PC-3 (cell line): ENCODE data around the gene FBXW7. TPM values are rescaled to one million over a fixed set of nuclear protein-coding genes. Genes with fewer than 3 reads are reported as not detected.

Experiments used
- ATAC-seq: fragments of 200-7000 bp; cut with Tn5 transposase; 2 replicates; pipeline ENCODE4 v1.9.1; 2020; ENCODE audit warnings: mild to moderate bottlenecking, moderate library complexity
- BruUV-seq: library from RNA; stranded (reverse); fragments of 400-500 nt; replicated peaks from 2 replicates; lab custom pipeline; 2021; lab: Mats Ljungman, UMichigan
- CTCF ChIA-PET: fragments of 300-600 bp; sonication (Branson Sonifier 250); formaldehyde crosslinking; loops from one replicate; lab custom pipeline; 2022; ENCODE audit warnings: antibody characterized with exemption; lab: Charles Lee
- POLR2A ChIA-PET: fragments of 300-600 bp; sonication (Branson Sonifier 250); formaldehyde crosslinking; loops from one replicate; lab custom pipeline; 2022; ENCODE audit warnings: antibody characterized with exemption; ENCODE audit not compliant: unreplicated experiment; lab: Charles Lee
- DNase-seq: peaks from one replicate; pipeline ENCODE4 v3.0.0-alpha.2; 2015
- H2AFZ ChIP-seq: fragments of 300-600 bp; sonication (generic); 2 replicates; pipeline ENCODE4 v1.6.0; 2016; ENCODE audit warnings: antibody characterized with exemption, low read length
- H3F3A ChIP-seq: fragments of 300-600 bp; sonication (generic); one replicate; pipeline ENCODE4 v1.6.0; 2017; ENCODE audit warnings: antibody characterized with exemption, low read length, control low read depth, mild to moderate bottlenecking; ENCODE audit not compliant: unreplicated experiment
- H3K27ac ChIP-seq: fragments of 300-600 bp; sonication (generic); 2 replicates; pipeline ENCODE4 v1.5.1; 2016; ENCODE audit warnings: mild to moderate bottlenecking, low read length
- H3K27me3 ChIP-seq: fragments of 300-600 bp; sonication (generic); 2 replicates; pipeline ENCODE4 v1.6.1; 2016; ENCODE audit warnings: low read length, mixed read lengths
- H3K36me3 ChIP-seq: fragments of 300-600 bp; sonication (generic); 2 replicates; pipeline ENCODE4 v1.6.1; 2016; ENCODE audit warnings: low read depth, mixed run types, low read length, mixed read lengths
- H3K4me1 ChIP-seq: fragments of 300-600 bp; sonication (generic); 2 replicates; pipeline ENCODE4 v1.5.1; 2016; ENCODE audit warnings: low read length; ENCODE audit not compliant: insufficient read depth
- H3K4me2 ChIP-seq: fragments of 300-600 bp; sonication (generic); 2 replicates; pipeline ENCODE4 v1.6.0; 2016; ENCODE audit warnings: low read length
- H3K4me3 ChIP-seq: fragments of 300-600 bp; sonication (generic); 2 replicates; pipeline ENCODE4 v1.5.1; 2016; ENCODE audit warnings: mild to moderate bottlenecking, low read length, mixed read lengths
- H3K79me2 ChIP-seq: fragments of 300-600 bp; sonication (generic); 2 replicates; pipeline ENCODE4 v1.6.1; 2017; ENCODE audit warnings: low read length, mixed read lengths
- H3K9ac ChIP-seq: fragments of 300-600 bp; sonication (generic); 2 replicates; pipeline ENCODE4 v1.6.0; 2016; ENCODE audit warnings: mild to moderate bottlenecking, low read length
- H3K9me2 ChIP-seq: fragments of 300-600 bp; sonication (generic); replicated peaks from 2 replicates; pipeline ENCODE4 v1.6.1; 2016; ENCODE audit warnings: mixed run types, low read length, mixed read lengths
- H3K9me3 ChIP-seq: fragments of 300-600 bp; sonication (generic); 2 replicates; pipeline ENCODE4 v1.6.1; 2016; ENCODE audit warnings: low read length, mixed read lengths
- H4K20me1 ChIP-seq: fragments of 300-600 bp; sonication (generic); 2 replicates; pipeline ENCODE4 v1.6.1; 2016; ENCODE audit warnings: low read length, mixed read lengths
- EZH2 ChIP-seq: fragments of 300-600 bp; sonication (generic); IDR thresholded peaks from one replicate; pipeline ENCODE4 v1.6.1; 2017; ENCODE audit warnings: antibody characterized with exemption, mild to moderate bottlenecking, low read length; ENCODE audit not compliant: unreplicated experiment
- EZH2phosphoT487 ChIP-seq: fragments of 300-600 bp; sonication (generic); IDR thresholded peaks from 2 replicates; pipeline ENCODE4 v1.6.1; 2018; ENCODE audit warnings: mild to moderate bottlenecking, antibody characterized with exemption, low read length, borderline replicate concordance
- intact Hi-C: fragments of 100-400 bp; cut with micrococcal nuclease; formaldehyde crosslinking; loops from 2 replicates; pipeline ENCODE4 v1.9.0; 2023
- total RNA-seq: library from RNA; depleted of rRNA; stranded (reverse); fragments of >200 nt; gene quantifications from 2 replicates; pipeline ENCODE4 v1.2.3, GENCODE V29; 2014
- TF ChIP-seq, protein P1 (sequence below): fragments of 300-600 bp; sonication (generic); conservative IDR thresholded peaks from 2 replicates; pipeline ENCODE4 v1.5.1; 2017; ENCODE audit warnings: antibody characterized with exemption, low read depth, mild to moderate bottlenecking, low read length

Gene FBXW7
- total RNA-seq, 1 experiment from 2014 or later = 24.3 TPM

DNA sequence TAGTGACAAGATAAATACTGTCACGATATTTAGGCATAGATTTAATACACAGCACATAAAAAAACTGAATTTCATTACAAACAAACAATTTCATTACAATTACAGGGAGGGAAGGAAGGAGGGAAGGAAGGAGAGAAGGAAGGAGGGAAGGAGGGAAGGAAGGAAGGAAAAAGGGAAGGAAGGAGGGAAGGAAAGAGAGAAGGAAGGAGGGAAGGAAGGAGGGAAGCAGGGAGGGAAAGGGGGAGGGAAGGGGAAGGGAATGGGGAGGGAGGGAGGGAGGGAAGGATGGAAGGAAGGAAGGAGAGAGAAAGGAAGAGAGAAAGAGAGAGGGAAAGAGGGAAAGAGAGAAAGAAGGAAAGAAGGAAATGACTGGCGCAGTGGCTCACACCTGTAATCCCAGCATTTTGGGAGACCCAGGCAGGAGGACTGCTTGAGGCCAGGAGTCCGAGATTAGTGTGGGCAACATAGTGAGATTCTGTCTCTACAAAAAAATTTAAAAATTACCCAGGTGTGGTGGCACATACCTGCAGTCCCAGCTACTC is 64.6 kb downstream of the FBXW7 start:
- Histone ChIP-seq H3K36me3 (no peaks in the 10 kb centered on the region), H4K20me1 (no peaks in the 10 kb centered on the region), H3K9ac (no peak overlapping the region), H3K79me2 (peaks cover 56% of the 10 kb centered on the region), H3F3A (no peaks in the 10 kb centered on the region), H3K9me3 (no peaks in the 10 kb centered on the region), H3K27ac (no peak overlapping the region), H3K9me2 (no peaks in the 10 kb centered on the region), H3K27me3 (no peaks in the 10 kb centered on the region), H3K4me1 (no peaks in the 10 kb centered on the region), H3K4me3 (no peak overlapping the region), H2AFZ (no peak overlapping the region), H3K4me2 (no peak overlapping the region)
- intact Hi-C loops = no loop called here
- no peak for DNase-seq
- no peak for ATAC-seq
- POLR2A ChIA-PET = interaction anchor here (0.6 kb wide), 1 partner anchor 28 kb away, joined by 3 read pairs; no protein-coding TSS in a partner anchor
- no TSS peak for BruUV-seq
- CTCF ChIA-PET = interaction anchor here (0.5 kb wide), 1 partner anchor 11 kb away, joined by 3 read pairs; no protein-coding TSS in a partner anchor
- TF ChIP-seq EZH2 (no peak), EZH2phosphoT487 (no peak)
- TF ChIP-seq, protein P1, sequence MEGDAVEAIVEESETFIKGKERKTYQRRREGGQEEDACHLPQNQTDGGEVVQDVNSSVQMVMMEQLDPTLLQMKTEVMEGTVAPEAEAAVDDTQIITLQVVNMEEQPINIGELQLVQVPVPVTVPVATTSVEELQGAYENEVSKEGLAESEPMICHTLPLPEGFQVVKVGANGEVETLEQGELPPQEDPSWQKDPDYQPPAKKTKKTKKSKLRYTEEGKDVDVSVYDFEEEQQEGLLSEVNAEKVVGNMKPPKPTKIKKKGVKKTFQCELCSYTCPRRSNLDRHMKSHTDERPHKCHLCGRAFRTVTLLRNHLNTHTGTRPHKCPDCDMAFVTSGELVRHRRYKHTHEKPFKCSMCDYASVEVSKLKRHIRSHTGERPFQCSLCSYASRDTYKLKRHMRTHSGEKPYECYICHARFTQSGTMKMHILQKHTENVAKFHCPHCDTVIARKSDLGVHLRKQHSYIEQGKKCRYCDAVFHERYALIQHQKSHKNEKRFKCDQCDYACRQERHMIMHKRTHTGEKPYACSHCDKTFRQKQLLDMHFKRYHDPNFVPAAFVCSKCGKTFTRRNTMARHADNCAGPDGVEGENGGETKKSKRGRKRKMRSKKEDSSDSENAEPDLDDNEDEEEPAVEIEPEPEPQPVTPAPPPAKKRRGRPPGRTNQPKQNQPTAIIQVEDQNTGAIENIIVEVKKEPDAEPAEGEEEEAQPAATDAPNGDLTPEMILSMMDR = no peak

DNA sequence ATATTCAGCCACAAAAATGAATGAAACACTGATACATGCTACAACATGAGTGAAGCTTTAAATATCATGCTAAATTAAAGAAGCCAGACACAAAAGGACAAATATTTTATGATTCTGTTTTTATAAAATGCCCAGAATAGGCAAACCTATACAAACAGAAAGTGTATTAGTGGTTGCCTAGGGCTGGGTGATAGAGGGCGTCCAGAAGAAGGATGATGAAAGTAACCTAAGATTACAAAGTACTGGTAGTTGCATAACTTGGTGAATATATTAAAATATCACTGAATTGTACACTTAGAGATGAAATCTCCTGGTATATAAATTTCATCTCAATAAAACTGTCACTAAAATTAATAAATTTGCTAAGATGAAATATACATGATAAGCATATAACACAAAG is 67.5 kb downstream of the FBXW7 start:
- intact Hi-C loops = no loop called here
- no peak overlapping the region for H2AFZ ChIP-seq
- no peaks in the 10 kb centered on the region for H3K4me1 ChIP-seq
- no peak for ATAC-seq
- H3K27me3 ChIP-seq = no peaks in the 10 kb centered on the region
- no peak for TF ChIP-seq EZH2phosphoT487
- H3K27ac ChIP-seq = no peak overlapping the region
- H3K9me3 ChIP-seq = no peaks in the 10 kb centered on the region
- H3K36me3 ChIP-seq = no peaks in the 10 kb centered on the region
- BruUV-seq = no TSS peak
- no peaks in the 10 kb centered on the region for H3K9me2 ChIP-seq
- no peaks in the 10 kb centered on the region for H3F3A ChIP-seq
- POLR2A ChIA-PET = no interaction called here
- H3K79me2 ChIP-seq = peaks cover 51% of the 10 kb centered on the region
- CTCF ChIA-PET = no interaction called here
- DNase-seq = no peak
- H3K4me3 ChIP-seq = no peak overlapping the region
- H3K4me2 ChIP-seq = no peak overlapping the region
- no peaks in the 10 kb centered on the region for H4K20me1 ChIP-seq
- no peak overlapping the region for H3K9ac ChIP-seq

DNA sequence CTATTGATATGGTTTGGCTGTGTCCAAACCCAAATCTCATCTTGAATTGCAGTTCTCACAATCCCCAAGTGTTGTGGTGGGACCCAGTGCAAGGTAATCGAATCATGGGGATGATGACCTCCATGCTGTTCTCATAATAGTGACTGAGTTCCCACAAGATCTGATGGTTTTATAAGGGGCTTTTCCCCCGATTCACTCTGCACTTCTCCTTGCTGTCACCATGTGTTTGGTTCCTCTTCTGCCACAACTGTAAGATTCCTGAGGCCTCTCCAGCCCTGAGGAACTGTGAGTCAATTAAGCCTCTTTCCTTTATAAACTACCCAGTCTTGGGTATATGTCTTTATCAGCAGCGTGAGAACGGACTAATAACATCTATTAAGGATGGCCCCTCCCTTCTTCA is 68.8 kb downstream of the FBXW7 start:
- H3K27me3 ChIP-seq = no peaks in the 10 kb centered on the region
- H3K79me2 ChIP-seq = peaks cover 44% of the 10 kb centered on the region
- no peaks in the 10 kb centered on the region for H3K9me3 ChIP-seq
- DNase-seq (no peak), ATAC-seq (no peak)
- intact Hi-C loops = no loop called here
- H4K20me1 ChIP-seq = no peaks in the 10 kb centered on the region
- POLR2A ChIA-PET = no interaction called here
- H3F3A ChIP-seq = no peaks in the 10 kb centered on the region
- no peaks in the 10 kb centered on the region for H3K4me1 ChIP-seq
- BruUV-seq = no TSS peak
- no peaks in the 10 kb centered on the region for H3K9me2 ChIP-seq
- no peak overlapping the region for H2AFZ ChIP-seq
- TF ChIP-seq EZH2 = no peak
- TF ChIP-seq, protein P1 = no peak
- no peak for TF ChIP-seq EZH2phosphoT487
- H3K4me2 ChIP-seq = no peak overlapping the region
- H3K9ac ChIP-seq = no peak overlapping the region
- CTCF ChIA-PET = no interaction called here
- H3K4me3 ChIP-seq = no peak overlapping the region
- no peak overlapping the region for H3K27ac ChIP-seq
- H3K36me3 ChIP-seq = no peaks in the 10 kb centered on the region
